ENCODE data around the gene MED13.

MED13 gene

GRCh38 chr17:62065611-62066468 is 762 bp upstream of the MED13 start:
- H3K27me3 ChIP-seq (replicated peaks in 2 of 5; ENCODE audit: control insufficient read depth in 4 of 5, insufficient read depth in 5 of 5, low read length in 4 of 5), result no peaks in the 10 kb centered on the region
- H3K4me3 ChIP-seq (ENCODE audit: control insufficient read depth in 1 of 7, extremely low read depth in 1 of 7, insufficient read depth in 4 of 7, low read depth in 2 of 7, low read length in 6 of 7), result peak overlapping the region; percentile 94 to 100 (median 98)
- 3% methylated on average over 38 of the region's 51 CpGs for WGBS (ENCODE audit: insufficient coverage)
- ChIA-PET POLR2A (interaction anchor here (0.6 to 0.9 kb wide), 3 partner anchors 26 to 180 kb away, joined by 3 read pairs; no protein-coding TSS in a partner anchor), CTCF (interaction anchor here (0.7 to 1.5 kb wide), 9 partner anchors 9 to 140 kb away, joined by 3 to 9 read pairs (median 3); no protein-coding TSS in a partner anchor)
- H3K36me3 ChIP-seq (ENCODE audit: control insufficient read depth in 4 of 4, insufficient read depth in 4 of 4, low read length in 3 of 4), result peaks cover 0 to 10% (median 3%) of the 10 kb centered on the region in 4 experiments
- peak; percentile 98 to 99 (median 99) for DNase-seq
- no peaks in the 10 kb centered on the region for H3K9me3 ChIP-seq (ENCODE audit: control extremely low read depth in 1 of 5, control insufficient read depth in 4 of 5, insufficient read depth in 2 of 5, low read depth in 1 of 5, low read length in 4 of 5)
- peak overlapping the region; percentile 99 to 100 for H3K27ac ChIP-seq (ENCODE audit: insufficient read depth in 1 of 2, low read depth in 1 of 2, low read length in 2 of 2, poor library complexity in 1 of 2, severe bottlenecking in 2 of 2)
- peaks cover 9 to 21% (median 19%) of the 10 kb centered on the region in 4 experiments for H3K4me1 ChIP-seq (ENCODE audit: control extremely low read depth in 1 of 4, control insufficient read depth in 4 of 4, insufficient read depth in 4 of 4, low read length in 3 of 4)

GRCh38 chr17:62064029-62064790 is 868 bp downstream of the MED13 start:
- ChIA-PET CTCF (interaction anchor here (1.1 kb wide), 1 partner anchor 12 kb away, joined by 3 read pairs; no protein-coding TSS in a partner anchor), POLR2A (no interaction called here)
- peak overlapping the region; percentile 72 to 100 (median 96) for H3K4me3 ChIP-seq (ENCODE audit: control insufficient read depth in 1 of 7, extremely low read depth in 1 of 7, insufficient read depth in 4 of 7, low read depth in 2 of 7, low read length in 6 of 7)
- DNase-seq, result peak; percentile 41 to 83 (median 72)
- 8% methylated on average over 4 of the region's 5 CpGs for WGBS (ENCODE audit: insufficient coverage)
- peaks cover 4 to 20% (median 10%) of the 10 kb centered on the region in 4 experiments for H3K36me3 ChIP-seq (ENCODE audit: control insufficient read depth in 4 of 4, insufficient read depth in 4 of 4, low read length in 3 of 4)
- no peaks in the 10 kb centered on the region for H3K27me3 ChIP-seq (replicated peaks in 2 of 5; ENCODE audit: control insufficient read depth in 4 of 5, insufficient read depth in 5 of 5, low read length in 4 of 5)
- H3K9me3 ChIP-seq (ENCODE audit: control extremely low read depth in 1 of 5, control insufficient read depth in 4 of 5, insufficient read depth in 2 of 5, low read depth in 1 of 5, low read length in 4 of 5), result no peaks in the 10 kb centered on the region
- H3K27ac ChIP-seq (ENCODE audit: insufficient read depth in 1 of 2, low read depth in 1 of 2, low read length in 2 of 2, poor library complexity in 1 of 2, severe bottlenecking in 2 of 2), result peak overlapping the region; percentile 87 to 93
- peaks cover 9 to 22% (median 20%) of the 10 kb centered on the region in 4 experiments for H3K4me1 ChIP-seq (ENCODE audit: control extremely low read depth in 1 of 4, control insufficient read depth in 4 of 4, insufficient read depth in 4 of 4, low read length in 3 of 4)

GRCh38 chr17:62062944-62063343 is 2.1 kb downstream of the MED13 start:
- H3K4me3 ChIP-seq (ENCODE audit: control insufficient read depth in 1 of 7, extremely low read depth in 1 of 7, insufficient read depth in 4 of 7, low read depth in 2 of 7, low read length in 6 of 7), result peak overlapping the region in 6 of 7 experiments; percentile 33 to 100 (median 96)
- peak in 2 of 3 donors; percentile 23 to 26 for DNase-seq
- no peaks in the 10 kb centered on the region for H3K27me3 ChIP-seq (replicated peaks in 2 of 5; ENCODE audit: control insufficient read depth in 4 of 5, insufficient read depth in 5 of 5, low read length in 4 of 5)
- H3K9me3 ChIP-seq (ENCODE audit: control extremely low read depth in 1 of 5, control insufficient read depth in 4 of 5, insufficient read depth in 2 of 5, low read depth in 1 of 5, low read length in 4 of 5), result no peaks in the 10 kb centered on the region
- H3K36me3 ChIP-seq (ENCODE audit: control insufficient read depth in 4 of 4, insufficient read depth in 4 of 4, low read length in 3 of 4), result peaks cover 5 to 26% (median 13%) of the 10 kb centered on the region in 4 experiments
- POLR2A ChIA-PET, result no interaction called here
- CTCF ChIA-PET, result interaction anchor here (1.1 kb wide), 1 partner anchor 13 kb away, joined by 3 read pairs; no protein-coding TSS in a partner anchor
- peak overlapping the region; percentile 87 to 93 for H3K27ac ChIP-seq (ENCODE audit: insufficient read depth in 1 of 2, low read depth in 1 of 2, low read length in 2 of 2, poor library complexity in 1 of 2, severe bottlenecking in 2 of 2)
- peaks cover 9 to 22% (median 20%) of the 10 kb centered on the region in 4 experiments for H3K4me1 ChIP-seq (ENCODE audit: control extremely low read depth in 1 of 4, control insufficient read depth in 4 of 4, insufficient read depth in 4 of 4, low read length in 3 of 4)
- WGBS (ENCODE audit: insufficient coverage), result 100% methylated on average over 1 of the region's 3 CpGs

GRCh38 chr17:62062302-62062701 is 2.8 kb downstream of the MED13 start:
- peaks cover 5 to 27% (median 13%) of the 10 kb centered on the region in 4 experiments for H3K36me3 ChIP-seq (ENCODE audit: control insufficient read depth in 4 of 4, insufficient read depth in 4 of 4, low read length in 3 of 4)
- peaks cover 9 to 22% (median 20%) of the 10 kb centered on the region in 4 experiments for H3K4me1 ChIP-seq (ENCODE audit: control extremely low read depth in 1 of 4, control insufficient read depth in 4 of 4, insufficient read depth in 4 of 4, low read length in 3 of 4)
- ChIA-PET CTCF (interaction anchor here (1.0 kb wide), 1 partner anchor 22 kb away, joined by 4 read pairs; no protein-coding TSS in a partner anchor), POLR2A (no interaction called here)
- WGBS (ENCODE audit: insufficient coverage), result 0% methylated on average over 1 of the region's 1 CpG
- H3K4me3 ChIP-seq (ENCODE audit: control insufficient read depth in 1 of 7, extremely low read depth in 1 of 7, insufficient read depth in 4 of 7, low read depth in 2 of 7, low read length in 6 of 7), result peak overlapping the region in 4 of 7 experiments; percentile 56 to 99 (median 90)
- H3K27ac ChIP-seq (ENCODE audit: insufficient read depth in 1 of 2, low read depth in 1 of 2, low read length in 2 of 2, poor library complexity in 1 of 2, severe bottlenecking in 2 of 2), result peak overlapping the region in 1 of 2 experiments; percentile 64
- peak in 2 of 3 donors; percentile 33 to 52 for DNase-seq
- H3K9me3 ChIP-seq (ENCODE audit: control extremely low read depth in 1 of 5, control insufficient read depth in 4 of 5, insufficient read depth in 2 of 5, low read depth in 1 of 5, low read length in 4 of 5), result no peaks in the 10 kb centered on the region
- no peaks in the 10 kb centered on the region for H3K27me3 ChIP-seq (replicated peaks in 2 of 5; ENCODE audit: control insufficient read depth in 4 of 5, insufficient read depth in 5 of 5, low read length in 4 of 5)

- H3K4me1 ChIP-seq (ENCODE audit: control extremely low read depth in 1 of 4, control insufficient read depth in 4 of 4, insufficient read depth in 4 of 4, low read length in 3 of 4), result peaks cover 9 to 22% (median 19%) of the 10 kb centered on the region in 4 experiments
- CTCF ChIA-PET, result interaction anchor here (0.7 to 1.1 kb wide), 2 partner anchors 18 to 20 kb away, joined by 3 read pairs; no protein-coding TSS in a partner anchor
- no peaks in the 10 kb centered on the region for H3K9me3 ChIP-seq (ENCODE audit: control extremely low read depth in 1 of 5, control insufficient read depth in 4 of 5, insufficient read depth in 2 of 5, low read depth in 1 of 5, low read length in 4 of 5)
- H3K27me3 ChIP-seq (replicated peaks in 2 of 5; ENCODE audit: control insufficient read depth in 4 of 5, insufficient read depth in 5 of 5, low read length in 4 of 5), result no peaks in the 10 kb centered on the region
- no peak for DNase-seq
- peaks cover 5 to 40% (median 20%) of the 10 kb centered on the region in 4 experiments for H3K36me3 ChIP-seq (ENCODE audit: control insufficient read depth in 4 of 4, insufficient read depth in 4 of 4, low read length in 3 of 4)
- H3K4me3 ChIP-seq (ENCODE audit: control insufficient read depth in 1 of 7, extremely low read depth in 1 of 7, insufficient read depth in 4 of 7, low read depth in 2 of 7, low read length in 6 of 7), result no peak overlapping the region
- H3K27ac ChIP-seq (ENCODE audit: insufficient read depth in 1 of 2, low read depth in 1 of 2, low read length in 2 of 2, poor library complexity in 1 of 2, severe bottlenecking in 2 of 2), result peak overlapping the region in 1 of 2 experiments; percentile 36
- no CpG with 5 or more reads among the region's 3 CpGs for WGBS (ENCODE audit: insufficient coverage)
- POLR2A ChIA-PET, result no interaction called here
These were observed 5.7 kb downstream of the MED13 start for GRCh38 chr17:62059414-62059813.

GRCh38 chr17:62058611-62059010 is 6.5 kb downstream of the MED13 start:
- Histone ChIP-seq H3K9me3 (ENCODE audit: control extremely low read depth in 1 of 5, control insufficient read depth in 4 of 5, insufficient read depth in 2 of 5, low read depth in 1 of 5, low read length in 4 of 5) (no peaks in the 10 kb centered on the region), H3K27ac (ENCODE audit: insufficient read depth in 1 of 2, low read depth in 1 of 2, low read length in 2 of 2, poor library complexity in 1 of 2, severe bottlenecking in 2 of 2) (no peak overlapping the region), H3K4me3 (ENCODE audit: control insufficient read depth in 1 of 7, extremely low read depth in 1 of 7, insufficient read depth in 4 of 7, low read depth in 2 of 7, low read length in 6 of 7) (no peak overlapping the region), H3K36me3 (ENCODE audit: control insufficient read depth in 4 of 4, insufficient read depth in 4 of 4, low read length in 3 of 4) (peaks cover 5 to 40% (median 21%) of the 10 kb centered on the region in 4 experiments), H3K27me3 (replicated peaks in 2 of 5; ENCODE audit: control insufficient read depth in 4 of 5, insufficient read depth in 5 of 5, low read length in 4 of 5) (no peaks in the 10 kb centered on the region), H3K4me1 (ENCODE audit: control extremely low read depth in 1 of 4, control insufficient read depth in 4 of 4, insufficient read depth in 4 of 4, low read length in 3 of 4) (peaks cover 9 to 21% (median 14%) of the 10 kb centered on the region in 4 experiments)
- no peak for DNase-seq
- POLR2A ChIA-PET, result no interaction called here
- CTCF ChIA-PET, result no interaction called here
- WGBS (ENCODE audit: insufficient coverage), result no CpG with 5 or more reads among the region's 4 CpGs
